SIG-M5 treated with dmso at 0.1 percent for 504 hours (cell line): ENCODE measurements around the gene SRM.
"Not testable (repeated sequence)": the region's sequence is repeated elsewhere in the genome, so short reads cannot be mapped to it uniquely, and the experiment has no call there.

Experiments
- DNase-seq: peaks from one replicate; lab custom pipeline; 2025; ENCODE audit not compliant: unreplicated experiment; lab: John Stamatoyannopoulos, UW

The SRM gene

DNA sequence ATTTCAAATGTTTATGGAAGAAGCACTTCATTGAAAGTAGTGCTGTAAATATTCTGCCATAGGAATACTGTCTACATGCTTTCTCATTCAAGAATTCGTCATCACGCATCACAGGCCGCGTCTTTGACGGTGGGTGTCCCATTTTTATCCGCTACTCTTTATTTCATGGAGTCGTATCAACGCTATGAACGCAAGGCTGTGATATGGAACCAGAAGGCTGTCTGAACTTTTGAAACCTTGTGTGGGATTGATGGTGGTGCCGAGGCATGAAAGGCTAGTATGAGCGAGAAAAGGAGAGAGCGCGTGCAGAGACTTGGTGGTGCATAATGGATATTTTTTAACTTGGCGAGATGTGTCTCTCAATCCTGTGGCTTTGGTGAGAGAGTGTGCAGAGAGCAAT, 36.6 kb downstream of the SRM start:
- DNase-seq, result no peak

GRCh38 chr1:11019971-11020370, 39.8 kb downstream of the SRM start:
- DNase-seq, result no peak

- DNase-seq, result not testable (repeated sequence)
Measured at GRCh38 chr1:11019358-11019757, 40.5 kb downstream of the SRM start.

DNA sequence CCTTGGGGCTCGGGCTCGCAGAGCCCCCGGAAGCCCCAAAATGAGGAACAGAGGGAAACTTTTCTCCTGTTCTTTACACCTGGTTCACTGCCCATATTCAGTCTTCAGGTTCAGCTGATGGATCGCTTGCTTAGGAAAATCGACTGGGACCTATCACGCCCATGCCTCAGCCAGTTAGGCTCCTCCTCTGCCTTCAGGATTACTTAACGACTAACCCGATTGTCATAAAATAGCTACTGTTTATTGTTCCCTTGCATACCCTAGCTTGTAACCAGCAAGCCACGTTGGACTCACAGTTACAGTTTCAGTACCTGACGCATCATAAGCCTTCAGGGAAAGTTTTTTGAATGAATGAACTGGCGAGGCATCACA, 46.7 kb downstream of the SRM start:
- DNase-seq, result peak; percentile 51

- DNase-seq, result peak; percentile 74
Measured at GRCh38 chr1:11012260-11013159, 47.3 kb downstream of the SRM start, which contains the start of gene TARDBP. TARDBP (plus strand) TSS chr1:11012654; CDS start chr1:11013728, 1,074 bp downstream.
